ENCODE measurements around the gene MRPS22.

DNA sequence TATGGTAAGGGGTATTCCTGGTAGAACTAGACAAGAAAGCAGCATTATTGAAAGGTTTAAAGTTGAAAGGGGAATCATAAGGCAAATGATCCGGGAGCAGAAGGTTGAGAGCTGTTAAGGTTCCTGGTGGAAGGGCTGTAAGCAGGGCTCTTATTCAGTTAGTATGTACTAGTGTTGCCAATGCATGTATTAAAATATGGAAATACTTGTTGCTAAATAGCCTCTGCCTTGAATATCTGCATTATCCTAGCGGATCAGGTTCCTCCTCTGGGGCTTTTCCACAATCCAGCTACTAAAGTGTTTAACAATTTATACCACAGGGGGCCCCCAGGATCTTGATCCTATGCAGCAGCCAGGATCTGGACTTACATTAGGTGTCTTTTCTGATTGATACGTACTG is 52.9 kb downstream of the MRPS22 start:
- TF ChIP-seq, protein P1, sequence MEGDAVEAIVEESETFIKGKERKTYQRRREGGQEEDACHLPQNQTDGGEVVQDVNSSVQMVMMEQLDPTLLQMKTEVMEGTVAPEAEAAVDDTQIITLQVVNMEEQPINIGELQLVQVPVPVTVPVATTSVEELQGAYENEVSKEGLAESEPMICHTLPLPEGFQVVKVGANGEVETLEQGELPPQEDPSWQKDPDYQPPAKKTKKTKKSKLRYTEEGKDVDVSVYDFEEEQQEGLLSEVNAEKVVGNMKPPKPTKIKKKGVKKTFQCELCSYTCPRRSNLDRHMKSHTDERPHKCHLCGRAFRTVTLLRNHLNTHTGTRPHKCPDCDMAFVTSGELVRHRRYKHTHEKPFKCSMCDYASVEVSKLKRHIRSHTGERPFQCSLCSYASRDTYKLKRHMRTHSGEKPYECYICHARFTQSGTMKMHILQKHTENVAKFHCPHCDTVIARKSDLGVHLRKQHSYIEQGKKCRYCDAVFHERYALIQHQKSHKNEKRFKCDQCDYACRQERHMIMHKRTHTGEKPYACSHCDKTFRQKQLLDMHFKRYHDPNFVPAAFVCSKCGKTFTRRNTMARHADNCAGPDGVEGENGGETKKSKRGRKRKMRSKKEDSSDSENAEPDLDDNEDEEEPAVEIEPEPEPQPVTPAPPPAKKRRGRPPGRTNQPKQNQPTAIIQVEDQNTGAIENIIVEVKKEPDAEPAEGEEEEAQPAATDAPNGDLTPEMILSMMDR (IDR thresholded peaks at IDR 0.05; ENCODE audit: insufficient read depth, low read depth, low read length): no peak
- no peak for TF ChIP-seq EZH2 (IDR thresholded peaks at IDR 0.05; ENCODE audit: insufficient read depth, low read length)

Data from astrocyte (in vitro differentiated cells and primary cell).